Measurements from ENCODE around the gene RPL13A.
A peak's percentile ranks its signal among the peaks of the same experiment; 100 is the strongest.
"Not testable (repeated sequence)": the region's sequence is repeated elsewhere in the genome, so short reads cannot be mapped to it uniquely, and the experiment has no call there.

Gene RPL13A

DNA sequence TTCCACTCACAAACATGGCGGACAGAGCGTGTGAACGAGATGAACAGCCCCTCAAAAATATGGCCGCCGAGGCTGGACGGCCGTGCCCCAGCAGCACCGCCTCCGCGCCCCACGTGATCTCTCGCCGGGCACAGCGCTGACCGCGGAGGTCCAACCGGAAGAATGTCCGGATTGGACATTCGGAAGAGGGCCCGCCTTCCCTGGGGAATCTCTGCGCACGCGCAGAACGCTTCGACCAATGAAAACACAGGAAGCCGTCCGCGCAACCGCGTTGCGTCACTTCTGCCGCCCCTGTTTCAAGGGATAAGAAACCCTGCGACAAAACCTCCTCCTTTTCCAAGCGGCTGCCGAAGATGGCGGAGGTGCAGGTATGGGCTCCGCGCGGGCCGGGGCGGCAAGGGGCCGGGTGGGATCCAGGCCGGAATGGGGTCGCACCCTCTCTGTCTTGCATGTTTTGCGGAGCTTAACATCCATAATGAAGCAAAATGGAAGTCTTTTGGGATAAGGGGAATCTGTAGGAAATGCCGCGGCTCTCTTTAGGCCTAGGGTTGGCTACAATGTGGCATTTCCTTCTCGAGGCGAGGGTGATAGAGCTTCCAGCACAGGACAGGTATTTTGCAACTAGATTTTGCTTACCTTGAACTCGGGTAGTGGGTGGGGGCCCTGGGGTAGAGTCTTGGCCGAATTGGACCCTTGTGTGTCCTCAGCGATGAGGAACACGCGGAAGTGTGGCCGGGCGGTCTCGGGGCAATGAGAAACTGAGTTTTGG, at the start of gene RPL13A:
Gene RPL13A (plus strand): TSS at position 332 of the 769 bp plus-strand sequence. CDS start 22 bp downstream, at position 354.
- peak; percentile 98 to 99 for DNase-seq (ENCODE audit: low read depth in 2 of 2, low spot score in 1 of 2)

DNA sequence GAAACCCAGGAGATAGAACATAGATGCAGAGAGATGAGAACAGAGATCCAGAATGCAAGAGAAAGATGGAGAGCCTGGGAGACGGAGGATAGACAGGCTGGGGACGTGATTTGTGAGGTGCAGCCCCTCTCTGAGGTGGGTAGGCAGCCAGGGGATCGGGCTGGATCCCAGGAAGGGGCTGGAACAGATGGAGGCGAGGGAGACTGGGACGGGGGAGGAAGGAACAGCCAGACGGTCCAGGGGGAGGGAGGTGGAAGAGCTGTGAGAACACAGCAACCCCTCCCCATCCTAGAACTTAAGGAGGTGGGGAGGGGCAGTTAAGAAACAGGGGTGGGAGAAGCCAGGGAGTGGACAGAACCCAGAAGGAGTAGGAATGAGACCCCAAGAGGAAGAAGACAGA, 49.1 kb upstream of the RPL13A start:
- no peak for DNase-seq (ENCODE audit: low read depth in 2 of 2, low spot score in 1 of 2)

DNA sequence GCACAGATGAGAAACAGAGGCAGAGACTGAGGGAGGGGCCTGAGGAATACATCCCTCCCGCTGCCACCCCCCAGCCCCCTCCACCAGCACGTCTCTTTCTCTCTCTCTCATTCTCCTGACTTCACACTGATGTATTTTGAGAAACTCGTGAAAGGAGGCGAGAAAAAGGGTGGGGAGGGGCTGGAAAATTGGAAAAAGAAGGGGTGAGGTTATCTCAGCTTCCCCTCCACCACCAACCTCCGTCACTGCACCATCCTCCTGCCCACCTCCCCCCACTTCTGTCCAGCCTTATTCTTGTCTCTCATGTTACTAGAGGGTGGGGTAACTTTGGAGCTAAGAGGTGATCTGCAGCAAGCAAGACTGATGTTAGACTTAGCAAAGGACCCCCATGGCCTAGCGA, 47.6 kb upstream of the RPL13A start:
- no peak for DNase-seq (ENCODE audit: low read depth in 2 of 2, low spot score in 1 of 2)

DNA sequence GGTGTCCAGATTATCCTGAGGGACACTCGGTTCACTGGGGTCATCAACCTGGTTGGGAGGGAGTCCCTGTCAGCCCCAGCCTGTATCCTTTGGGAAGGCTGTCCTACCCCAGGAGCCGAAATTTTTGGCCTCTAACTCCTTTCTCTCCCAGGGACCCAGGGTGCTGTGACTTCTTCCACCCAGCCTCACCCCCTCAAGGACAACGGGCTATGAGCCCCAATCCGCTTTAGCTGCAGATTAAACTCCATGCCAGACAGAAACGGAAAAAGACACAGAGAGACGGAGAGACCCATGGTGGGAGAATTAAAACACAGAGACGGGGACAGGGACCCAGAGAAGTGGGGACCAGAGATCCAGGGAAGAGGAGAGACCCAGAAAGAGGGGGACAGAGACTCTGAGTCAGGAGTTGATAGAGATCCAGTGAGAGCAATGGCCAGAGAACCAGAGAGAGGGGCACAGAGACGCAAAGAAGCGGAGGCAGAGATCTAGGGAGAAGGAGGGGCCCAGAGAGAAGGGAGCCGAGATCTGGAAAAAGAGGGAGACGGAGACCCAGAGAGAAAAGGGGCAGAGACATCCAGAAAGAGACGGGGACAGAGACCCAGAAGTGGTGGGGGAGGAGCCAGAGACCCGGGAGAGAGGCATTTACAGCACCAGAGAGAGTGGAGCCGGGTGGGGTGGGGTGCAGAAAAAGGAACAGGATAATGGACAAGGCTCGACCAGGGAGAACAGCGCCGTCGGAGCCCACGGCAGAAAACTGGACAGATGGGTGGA, 46.8 kb upstream of the RPL13A start:
- no peak for DNase-seq (ENCODE audit: low read depth in 2 of 2, low spot score in 1 of 2)

DNA sequence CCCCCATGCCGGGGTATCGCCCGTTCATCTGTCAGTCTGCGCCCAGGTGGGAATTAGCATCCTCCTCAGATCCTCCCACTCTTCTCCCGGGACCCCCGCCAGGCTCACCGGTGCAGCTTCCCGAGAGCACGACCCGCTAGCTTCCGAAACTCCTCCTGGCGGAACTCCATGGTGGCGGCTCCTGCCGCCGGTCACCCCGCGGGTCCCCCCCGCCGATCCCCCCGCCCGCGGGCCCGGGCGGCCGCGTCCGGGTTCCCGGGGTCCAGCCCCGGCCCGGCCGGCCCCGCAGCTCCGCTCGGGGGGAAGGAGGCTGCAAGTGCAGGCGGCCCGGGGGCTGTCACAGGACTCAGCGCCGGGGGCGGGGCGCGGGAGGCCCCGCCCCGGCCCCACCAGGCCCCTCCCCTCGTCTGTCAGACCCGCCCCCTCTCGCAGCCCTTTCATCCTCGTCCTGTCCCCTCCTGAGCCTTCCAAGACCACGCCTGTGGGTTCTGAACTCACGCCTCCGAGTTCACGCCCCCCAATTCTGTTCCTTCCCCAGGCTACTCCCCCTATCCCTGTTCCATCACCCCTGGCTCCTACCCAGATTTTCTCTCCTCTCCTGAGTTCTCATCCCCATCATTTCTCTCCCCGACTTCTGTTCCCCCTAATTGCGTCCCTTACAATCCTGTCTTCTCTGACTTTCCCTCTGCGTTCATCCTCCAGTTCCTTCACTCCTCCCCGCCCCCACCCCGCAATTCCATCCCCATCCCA, 46.0 kb upstream of the RPL13A start, which contains the start of gene SLC17A7:
Gene SLC17A7 (minus strand): TSS at position 318 of the 750 bp plus-strand sequence. CDS start 148 bp downstream, at position 170.
- DNase-seq (ENCODE audit: low read depth in 2 of 2, low spot score in 1 of 2) = no peak

DNA sequence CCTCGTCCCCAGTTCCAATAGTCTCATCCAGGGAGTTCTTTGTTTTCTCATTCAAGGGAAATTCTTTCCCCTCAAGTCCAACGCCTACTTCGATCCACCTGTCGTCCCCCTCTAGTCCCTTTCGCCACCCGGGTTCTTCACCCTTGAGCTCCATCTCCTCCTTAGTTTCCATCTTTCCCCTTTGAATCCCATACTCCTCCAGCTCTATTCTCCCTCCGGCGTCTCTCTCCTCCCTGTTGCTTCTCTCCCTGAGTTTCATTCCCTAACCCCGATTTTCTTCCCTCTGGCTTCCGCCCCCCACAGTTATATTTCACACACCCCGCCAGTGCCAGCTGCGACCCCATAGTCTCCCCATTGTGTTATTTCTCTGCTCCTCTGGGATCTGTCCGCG, 45.5 kb upstream of the RPL13A start:
- no peak for DNase-seq (ENCODE audit: low read depth in 2 of 2, low spot score in 1 of 2)

DNA sequence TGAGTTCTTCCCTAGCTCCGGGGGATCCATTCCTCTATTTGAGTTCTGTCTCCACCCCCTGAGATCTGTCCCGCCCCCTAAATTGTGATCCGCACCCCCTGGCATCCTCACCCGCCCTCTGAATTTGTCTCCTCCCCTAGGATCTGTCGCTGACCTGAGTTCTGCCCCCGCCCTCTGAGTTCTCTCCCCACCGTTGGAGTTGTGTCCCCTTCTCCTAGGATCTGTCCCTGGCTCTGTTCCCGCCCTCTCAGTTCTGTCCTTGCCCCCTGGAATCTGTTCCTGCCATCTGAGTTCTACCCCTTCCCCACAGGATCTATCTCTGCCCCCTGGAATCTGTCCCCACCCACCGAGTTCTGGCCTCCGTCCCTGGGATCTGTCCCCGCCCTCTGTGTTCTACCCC, 45.1 kb upstream of the RPL13A start:
- DNase-seq (ENCODE audit: low read depth in 2 of 2, low spot score in 1 of 2) = no peak

DNA sequence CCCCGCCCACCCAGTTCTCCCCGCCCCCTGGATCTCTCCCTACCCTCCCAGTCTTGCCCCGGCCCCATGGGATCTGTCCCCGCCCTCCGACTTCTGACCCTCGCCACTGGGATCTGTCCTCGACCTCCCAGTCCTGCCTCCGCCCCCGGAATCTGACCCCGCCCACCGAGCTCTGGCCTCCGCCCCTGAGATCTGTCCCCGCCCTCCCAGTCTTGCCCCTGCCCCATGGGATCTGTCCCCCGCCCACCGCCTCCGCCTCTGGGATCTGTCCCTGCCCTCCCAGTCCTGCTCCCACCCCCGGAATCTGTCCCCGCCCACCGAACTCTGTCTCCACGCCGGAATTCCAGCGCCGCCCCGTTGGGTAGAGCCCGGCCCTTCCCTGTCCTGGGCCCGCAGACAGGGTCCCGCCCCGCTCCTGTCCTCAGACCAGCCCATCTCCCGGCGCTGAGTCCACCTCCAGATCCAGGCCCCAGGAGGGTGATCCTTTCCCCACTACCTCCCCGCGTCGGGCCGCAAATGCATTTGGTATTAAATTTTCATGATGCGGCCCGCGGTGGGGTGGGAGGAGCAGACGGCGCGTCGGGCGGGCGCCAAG, 44.5 kb upstream of the RPL13A start:
- no peak for DNase-seq (ENCODE audit: low read depth in 2 of 2, low spot score in 1 of 2)

DNA sequence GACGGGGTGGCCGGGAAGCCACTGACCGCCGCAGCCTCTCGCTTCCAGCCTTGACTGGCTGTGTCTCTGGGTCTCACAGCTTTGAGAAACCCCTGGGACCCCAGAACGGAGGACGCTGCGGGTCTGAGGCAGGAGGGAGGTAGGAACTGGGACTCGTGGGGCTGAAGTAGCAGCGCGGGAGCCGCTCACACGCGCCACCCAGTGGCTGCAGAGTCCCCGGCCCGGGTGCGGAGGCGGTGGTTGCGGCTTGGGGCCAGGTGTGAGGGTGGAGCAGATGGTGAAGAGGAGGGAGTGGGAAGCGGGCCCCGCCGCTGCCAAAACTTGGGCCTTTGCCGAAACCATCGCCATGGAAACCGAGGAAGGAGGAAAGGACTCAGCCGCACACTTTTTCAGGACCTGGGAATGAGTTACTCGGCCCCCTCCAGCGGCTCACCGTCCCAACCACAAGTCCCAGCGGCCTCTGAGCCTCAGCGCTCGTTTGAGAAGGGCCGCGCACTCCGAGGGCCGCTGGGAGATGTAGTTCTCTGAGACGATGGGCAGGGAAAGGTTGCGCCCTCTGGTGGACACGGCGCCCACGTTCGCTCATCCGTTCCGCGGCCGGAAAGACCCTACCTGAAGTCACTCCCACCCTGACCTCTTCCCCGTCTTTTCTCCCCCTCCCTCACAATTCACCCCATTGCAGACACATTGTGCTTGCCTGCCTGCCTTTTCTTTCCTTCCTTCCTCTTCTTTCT, 43.9 kb upstream of the RPL13A start:
- peak; percentile 83 to 87 for DNase-seq (ENCODE audit: low read depth in 2 of 2, low spot score in 1 of 2)

DNA sequence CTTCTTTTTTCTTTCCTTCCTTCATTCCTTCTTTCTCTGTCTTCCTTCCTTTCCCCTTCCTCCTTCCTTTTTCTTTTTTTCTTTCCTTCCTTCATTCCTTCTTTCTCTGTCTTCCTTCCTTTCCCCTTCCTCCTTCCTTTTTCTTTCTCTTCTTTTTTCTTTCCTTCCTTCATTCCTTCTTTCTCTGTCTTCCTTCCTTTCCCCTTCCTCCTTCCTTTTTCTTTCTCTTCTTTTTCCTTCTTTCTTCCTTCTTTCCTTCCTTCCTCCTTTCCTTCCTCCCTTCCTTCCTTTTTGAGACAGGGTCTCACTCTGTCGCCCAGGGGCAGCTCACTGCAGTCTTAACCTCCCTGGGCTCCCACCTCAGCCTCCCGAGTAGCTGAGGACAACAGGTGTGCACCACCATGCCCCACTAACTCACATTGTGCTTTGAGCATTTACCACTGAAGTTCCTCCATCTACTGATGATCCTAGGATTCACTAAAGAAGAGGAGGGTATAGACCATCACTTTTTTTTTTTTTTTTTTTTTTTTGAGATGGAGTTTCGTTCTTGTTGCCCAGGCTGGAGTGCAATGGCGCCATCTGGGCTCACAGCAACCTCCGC, 43.2 kb upstream of the RPL13A start:
- not testable (repeated sequence) for DNase-seq (ENCODE audit: low read depth in 2 of 2, low spot score in 1 of 2)

DNA sequence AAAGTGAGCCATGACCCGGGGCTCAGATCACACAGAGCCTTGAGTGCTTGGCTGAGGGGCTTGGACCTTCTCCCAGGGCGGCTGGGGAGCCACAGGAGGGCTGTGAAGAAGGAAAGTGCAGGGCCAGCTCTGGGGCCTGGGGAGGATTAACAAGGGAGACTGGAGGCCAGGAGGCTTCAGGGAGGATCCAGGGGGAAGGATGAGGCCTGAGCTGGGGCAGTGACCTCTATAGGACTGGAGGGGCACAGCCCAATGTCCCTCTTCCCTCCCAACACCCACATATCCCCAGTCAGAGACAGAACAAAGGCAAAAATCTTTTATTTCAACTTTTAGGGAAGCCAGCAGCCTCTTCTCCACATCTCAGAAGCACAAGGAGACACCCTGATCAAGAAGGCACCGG, 41.4 kb upstream of the RPL13A start:
- DNase-seq (ENCODE audit: low read depth in 2 of 2, low spot score in 1 of 2) = no peak

DNA sequence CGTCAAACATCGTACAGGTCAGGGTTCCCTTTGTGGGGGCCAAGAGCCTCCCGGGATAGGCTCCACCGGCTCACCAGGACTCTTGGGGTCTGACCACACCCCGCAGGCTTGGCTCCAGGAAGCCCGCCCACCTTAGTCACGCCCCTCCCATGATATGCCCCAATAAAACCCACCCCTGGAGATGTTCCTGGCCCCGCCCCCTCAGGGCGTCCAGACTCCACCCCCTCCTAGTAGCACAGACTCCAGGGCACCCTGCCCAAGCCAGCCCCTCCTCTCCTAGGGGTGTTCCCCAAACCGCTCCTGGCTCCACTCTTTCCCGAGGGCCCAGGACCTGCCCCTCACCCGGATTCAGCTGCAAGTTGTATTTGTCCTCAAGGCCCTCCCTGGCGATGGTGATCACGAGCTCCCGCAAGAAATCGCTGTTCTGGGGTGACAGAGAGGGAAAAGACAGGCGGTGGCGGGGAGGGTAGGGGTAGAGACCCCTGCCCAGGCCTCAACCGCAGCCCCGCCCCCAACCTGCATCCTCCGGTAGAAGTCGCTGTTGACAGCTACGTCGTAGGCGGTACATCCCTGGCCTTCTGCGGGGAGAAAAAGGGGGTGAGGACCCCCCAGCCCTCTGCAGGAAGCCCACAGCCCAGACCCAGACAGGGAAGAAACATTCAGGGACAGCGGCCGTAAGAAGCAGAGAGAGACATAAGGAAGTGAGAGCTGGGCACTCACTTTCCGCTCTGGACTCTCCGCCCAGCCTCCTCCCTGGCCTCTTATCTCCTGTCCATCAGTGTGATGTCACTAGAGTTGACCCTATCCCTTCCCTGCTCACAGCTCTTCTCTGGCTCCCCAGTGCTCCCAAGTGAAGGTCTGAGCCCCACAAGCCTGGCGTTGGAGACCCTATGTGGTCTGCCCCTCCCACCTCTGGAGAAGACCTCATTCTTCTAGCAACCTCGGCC, 39.6 kb upstream of the RPL13A start:
- no peak for DNase-seq (ENCODE audit: low read depth in 2 of 2, low spot score in 1 of 2)

DNA sequence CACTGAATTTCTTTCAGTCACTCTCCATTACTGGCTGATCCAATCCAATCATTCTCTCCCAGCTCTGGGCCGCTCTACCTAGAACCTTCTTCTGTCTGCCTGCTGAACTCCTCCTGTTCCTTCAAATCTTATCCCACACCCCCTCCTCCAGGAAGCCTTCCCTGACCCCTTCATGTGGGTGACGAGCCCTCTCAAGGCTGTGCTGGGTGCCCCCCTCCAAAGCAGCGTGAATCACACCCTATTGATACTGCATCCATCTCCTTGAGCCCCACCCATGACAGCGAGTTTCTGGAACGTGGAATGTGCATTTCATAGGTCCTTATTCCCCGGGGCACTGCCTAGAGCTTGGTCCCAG, 39.0 kb upstream of the RPL13A start:
- no peak for DNase-seq (ENCODE audit: low read depth in 2 of 2, low spot score in 1 of 2)

DNA sequence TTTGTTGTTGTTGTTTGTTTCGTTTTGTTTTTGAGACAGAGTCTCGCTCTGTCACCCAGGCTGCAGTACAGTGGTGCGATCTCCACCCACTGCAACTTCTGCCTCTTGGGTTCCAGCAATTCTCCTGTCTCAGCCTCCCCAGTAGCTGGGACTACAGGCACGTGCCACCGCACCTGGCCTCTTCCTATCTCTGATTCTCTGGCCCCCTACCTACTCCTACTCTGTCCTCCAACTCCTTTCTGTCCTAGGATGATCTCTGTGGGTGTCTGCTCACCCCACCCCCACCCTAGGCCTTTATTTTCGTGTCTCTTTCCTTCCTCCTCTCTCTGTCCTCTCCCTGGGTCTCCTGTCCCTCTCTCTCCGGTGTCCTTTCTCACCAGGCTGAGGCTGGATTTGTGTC, 37.0 kb upstream of the RPL13A start:
- no peak for DNase-seq (ENCODE audit: low read depth in 2 of 2, low spot score in 1 of 2)

DNA sequence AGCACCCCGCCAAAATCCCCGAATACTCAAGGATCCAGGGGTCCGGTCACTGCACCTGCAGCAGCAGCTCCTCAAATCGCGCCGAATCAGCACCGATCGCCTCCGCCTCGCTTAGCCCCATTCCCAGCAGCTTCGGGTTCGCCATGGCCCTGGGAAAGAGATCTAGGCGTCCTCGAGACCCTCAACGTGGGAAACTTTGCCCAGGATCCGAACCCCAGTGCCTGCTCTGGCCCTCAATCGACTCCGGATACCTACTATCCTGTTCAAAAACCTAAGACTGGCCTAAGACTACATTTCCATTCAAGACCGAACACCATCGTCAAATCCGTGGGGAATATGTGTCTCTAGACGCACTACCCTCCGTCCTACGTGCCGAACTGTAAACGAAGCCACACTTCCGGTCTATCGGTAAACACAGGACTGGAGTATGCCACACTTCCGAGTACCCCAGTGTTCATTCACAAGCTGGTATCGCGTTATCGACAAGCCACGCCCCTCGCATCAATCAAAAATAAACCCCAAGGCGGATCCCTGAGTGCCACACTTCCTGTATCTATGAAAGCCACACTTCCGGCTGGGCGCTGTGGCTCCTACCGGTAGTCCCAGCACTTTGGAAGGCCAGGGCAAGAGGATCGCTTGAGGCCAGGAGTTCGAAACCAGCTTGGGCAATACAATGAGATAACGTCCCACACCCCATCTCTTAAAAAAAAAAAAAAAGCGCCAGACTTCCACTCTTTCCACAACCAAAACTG, 35.8 kb upstream of the RPL13A start, which contains the start of gene PIH1D1:
Gene PIH1D1 (minus strand): TSS at position 385 of the 752 bp plus-strand sequence. CDS start 240 bp downstream, at position 145.
- peak; percentile 90 to 92 for DNase-seq (ENCODE audit: low read depth in 2 of 2, low spot score in 1 of 2)

DNA sequence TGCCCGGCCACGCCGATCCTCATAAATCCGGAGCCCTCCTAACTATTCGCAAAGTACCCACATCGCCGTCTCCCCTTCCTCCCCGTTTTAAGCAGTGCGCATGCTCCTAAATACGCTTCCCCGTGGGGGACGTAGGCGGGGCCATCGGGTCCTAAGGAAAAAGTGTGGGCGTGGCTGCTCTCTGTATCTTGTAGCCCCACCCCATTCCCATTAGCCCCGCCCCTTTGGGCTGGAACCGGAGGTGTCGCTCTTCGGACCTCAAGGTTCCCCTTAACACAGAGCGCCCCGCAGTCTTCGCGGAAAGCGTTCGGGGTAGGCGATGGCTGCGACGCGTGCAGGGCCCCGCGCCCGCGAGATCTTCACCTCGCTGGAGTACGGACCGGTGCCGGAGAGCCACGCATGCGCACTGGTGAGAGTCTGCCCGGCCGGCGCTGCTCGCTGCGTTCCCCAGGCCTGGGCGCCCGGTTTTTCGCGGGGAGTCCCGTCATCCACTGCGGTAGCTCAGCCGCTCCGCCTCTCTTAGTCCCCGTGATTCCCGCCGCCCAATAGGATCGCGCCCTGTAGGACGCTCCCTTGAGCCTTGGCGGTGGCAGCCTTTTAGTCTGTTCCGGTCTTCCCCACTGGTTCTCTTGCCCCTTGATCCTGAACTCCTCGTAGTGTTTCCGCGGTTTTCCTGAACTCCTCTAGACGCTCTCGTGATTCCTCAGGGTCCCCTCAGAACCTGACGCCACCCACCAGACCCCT, 34.2 kb upstream of the RPL13A start, which contains the start of gene ALDH16A1:
Gene ALDH16A1 (plus strand): TSS at position 213 of the 744 bp plus-strand sequence. CDS start 107 bp downstream, at position 320.
- DNase-seq (ENCODE audit: low read depth in 2 of 2, low spot score in 1 of 2) = peak; percentile 91 to 95

DNA sequence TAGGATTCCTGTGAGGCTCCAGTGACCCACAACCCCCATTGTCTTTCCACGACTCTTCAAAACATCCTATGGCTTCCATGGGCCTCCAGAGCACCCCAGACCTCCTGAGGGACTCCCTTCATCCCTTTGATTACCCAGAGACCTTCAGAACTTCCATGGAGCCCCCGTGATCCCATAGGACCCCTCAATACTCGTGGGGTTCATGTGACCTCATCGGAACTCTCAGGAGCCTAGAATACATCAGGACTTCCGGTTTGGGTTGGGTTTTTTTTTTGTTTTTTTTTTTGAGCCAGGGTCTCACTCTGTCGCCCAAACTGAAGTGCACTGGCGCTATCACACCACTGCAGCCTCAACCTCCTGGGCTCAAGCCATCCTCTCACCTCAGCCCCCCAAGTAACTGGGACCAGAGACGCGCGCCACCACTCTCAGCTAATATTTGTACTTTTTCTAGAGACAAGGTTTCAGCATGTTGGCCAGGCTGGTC, 33.6 kb upstream of the RPL13A start:
- no peak for DNase-seq (ENCODE audit: low read depth in 2 of 2, low spot score in 1 of 2)

Data from stimulated activated CD8-positive, alpha-beta memory T cell treated with anti-CD3 and anti-CD28 coated beads, Interleukin-4, amount 100 ng/mL, for 4 hours (primary cell).